NCI-H1694 (cell line): ENCODE results near the gene CPNE2.

Source experiments
- DNase-seq: peaks from one replicate; lab custom pipeline; 2025; lab: John Stamatoyannopoulos, UW

CPNE2 gene

GRCh38 chr16:57192720-57193486 is 100.5 kb downstream of the CPNE2 start:
- no peak for DNase-seq

- DNase-seq, result no peak
Measured at GRCh38 chr16:57194512-57194911, 102.1 kb downstream of the CPNE2 start.

- DNase-seq, result no peak
Measured at GRCh38 chr16:57196286-57196685, 103.9 kb downstream of the CPNE2 start.

GRCh38 chr16:57196753-57197152 is 104.4 kb downstream of the CPNE2 start:
- DNase-seq, result no peak
